GM19035 (cell line): ENCODE results near the gene FUT9.

ENCODE experiments used
- ATAC-seq: cut with Tn5 transposase; IDR thresholded peaks from one replicate; pipeline ENCODE4 v1.9.1; 2021; ENCODE audit not compliant: unreplicated experiment

Gene FUT9

GRCh38 chr6:96066376-96066775, 50.6 kb downstream of the FUT9 start:
- ATAC-seq = no peak

- no peak for ATAC-seq
Measured at GRCh38 chr6:96073555-96073954, 57.8 kb downstream of the FUT9 start.

- ATAC-seq = no peak
Measured at GRCh38 chr6:96074006-96074405, 58.2 kb downstream of the FUT9 start.

GRCh38 chr6:96075826-96076225, 60.1 kb downstream of the FUT9 start:
- ATAC-seq = no peak

DNA sequence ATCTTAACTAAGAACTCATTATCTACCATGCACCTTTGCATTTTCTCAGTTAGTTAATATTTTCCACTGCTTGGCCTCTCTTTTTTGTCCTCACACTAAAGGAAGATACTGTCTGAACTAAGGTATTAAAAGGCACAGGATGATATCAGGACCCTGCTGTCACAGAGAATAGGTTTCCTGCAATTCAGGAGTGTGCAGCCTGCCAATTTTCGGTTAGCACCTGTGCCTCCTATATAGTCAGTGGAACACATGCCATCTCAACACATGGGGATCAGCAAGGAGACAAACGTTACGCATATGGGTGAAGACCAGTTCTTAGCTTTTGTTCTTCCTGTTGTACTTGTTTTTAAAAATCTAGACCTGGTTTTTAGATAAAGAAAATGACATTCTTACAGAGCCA, 71.0 kb downstream of the FUT9 start:
- ATAC-seq = no peak

GRCh38 chr6:96089173-96089572, 73.4 kb downstream of the FUT9 start:
- ATAC-seq = no peak

DNA sequence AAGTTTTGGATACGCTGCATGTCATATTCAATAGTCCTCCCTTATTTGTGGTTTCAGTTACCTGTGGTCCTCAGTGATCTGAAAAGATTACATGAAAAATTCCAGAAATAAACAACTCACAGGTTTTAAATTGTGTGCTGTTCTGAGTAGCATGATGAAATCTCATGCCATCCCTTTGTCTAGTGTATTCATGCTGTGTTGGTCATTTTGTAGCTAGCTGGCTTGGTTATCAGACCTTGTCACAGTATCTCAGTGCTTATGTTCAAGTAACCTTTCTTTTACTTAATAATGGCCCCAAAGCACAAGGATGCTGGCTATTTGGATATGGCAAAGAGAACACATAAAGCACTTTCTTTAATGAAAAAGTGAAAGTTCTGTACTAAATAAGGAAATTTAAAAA, 78.3 kb downstream of the FUT9 start:
- no peak for ATAC-seq

- ATAC-seq = no peak
Measured at GRCh38 chr6:96099069-96099468, 83.3 kb downstream of the FUT9 start.

GRCh38 chr6:96101564-96101963, 85.8 kb downstream of the FUT9 start:
- ATAC-seq = no peak

GRCh38 chr6:96104910-96105309, 89.1 kb downstream of the FUT9 start:
- no peak for ATAC-seq

- no peak for ATAC-seq
Measured at GRCh38 chr6:96110878-96111277, 95.1 kb downstream of the FUT9 start.

- ATAC-seq = no peak
Measured at GRCh38 chr6:96116674-96117073, 100.9 kb downstream of the FUT9 start.

- no peak for ATAC-seq
Measured at GRCh38 chr6:96124778-96125177, 109.0 kb downstream of the FUT9 start.

DNA sequence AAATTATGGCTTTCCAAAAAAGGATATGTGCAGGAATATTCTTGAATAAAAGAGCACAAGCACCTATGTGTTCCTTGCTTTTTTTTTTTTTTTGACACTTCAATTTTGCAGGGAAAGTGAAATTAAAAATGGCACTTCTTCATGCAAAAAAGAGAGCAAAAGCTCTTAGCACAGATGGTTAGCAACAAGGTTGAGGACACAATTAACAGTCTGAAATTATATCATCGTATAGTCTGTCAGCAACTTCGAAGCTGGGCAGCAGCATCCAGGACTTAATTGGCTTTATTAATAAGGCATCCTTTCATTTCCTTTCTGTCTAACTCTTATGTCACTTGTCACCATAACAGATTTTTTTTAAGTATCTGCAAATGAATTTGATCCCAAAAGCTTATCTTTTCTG, 122.6 kb downstream of the FUT9 start:
- ATAC-seq = no peak

- no peak for ATAC-seq
Measured at GRCh38 chr6:96142142-96142541, 126.4 kb downstream of the FUT9 start.

GRCh38 chr6:96150431-96150830, 134.7 kb downstream of the FUT9 start:
- no peak for ATAC-seq

- ATAC-seq = no peak
Measured at GRCh38 chr6:96151707-96152106, 135.9 kb downstream of the FUT9 start.

- no peak for ATAC-seq
Measured at GRCh38 chr6:96152114-96152708, 136.4 kb downstream of the FUT9 start.

- ATAC-seq = no peak
Measured at GRCh38 chr6:96153775-96154174, 138.0 kb downstream of the FUT9 start.

GRCh38 chr6:96156425-96156824, 140.7 kb downstream of the FUT9 start:
- peak; percentile 33 for ATAC-seq

GRCh38 chr6:96157018-96157565, 141.3 kb downstream of the FUT9 start:
- ATAC-seq = peak; percentile 91

DNA sequence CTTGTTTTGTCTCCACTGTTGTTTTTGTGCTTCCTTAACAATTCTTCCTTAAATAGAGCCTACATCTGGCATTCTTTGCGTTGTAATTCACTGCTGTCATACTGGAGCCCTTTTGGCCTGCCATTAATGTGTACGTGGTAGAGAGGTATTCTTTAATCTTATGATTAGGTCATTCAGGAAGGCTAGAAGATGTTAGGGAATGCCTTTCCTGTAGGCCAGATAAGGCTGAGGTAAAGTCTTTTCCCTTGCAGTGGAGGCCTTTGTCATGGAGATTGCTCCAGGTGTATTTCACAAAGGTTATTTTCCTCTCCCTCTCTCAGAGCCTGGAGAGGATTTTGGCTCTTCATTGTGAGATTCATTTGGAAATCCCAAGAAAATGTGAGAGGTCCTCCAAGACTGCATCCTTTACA, 146.9 kb downstream of the FUT9 start:
- no peak for ATAC-seq

GRCh38 chr6:96164802-96165201, 149.0 kb downstream of the FUT9 start:
- ATAC-seq = no peak
